HepG2 (cell line): ENCODE measurements around the gene NOA1. TPM values are rescaled to one million over a fixed set of nuclear protein-coding genes. Genes with fewer than 3 reads are reported as not detected.

ENCODE experiments used
- ATAC-seq: fragments of 200-7000 bp; cut with Tn5 transposase; 3 replicates; pipeline ENCODE4 v1.9.1; 2020; ENCODE audit warnings: mild to moderate bottlenecking, moderate library complexity
- BruUV-seq: library from RNA; stranded (reverse); fragments of 400-500 nt; replicated peaks from 2 replicates; lab custom pipeline; 2021; lab: Mats Ljungman, UMichigan
- CTCF ChIA-PET: fragments of 300-600 bp; formaldehyde crosslinking; extraction: SDS; loops from one replicate; lab custom pipeline; 2021; ENCODE audit warnings: low total read pairs, inconsistent platforms, low intra/inter-chr PET ratio; lab: Yijun Ruan, JAX
- POLR2A ChIA-PET: fragments of 350-600 bp; sonication (Branson Sonifier 250); formaldehyde crosslinking; loops from one replicate; lab custom pipeline; 2020; ENCODE audit warnings: antibody characterized with exemption, inconsistent platforms; lab: Yijun Ruan, JAX
- DNase-seq: peaks from one replicate; pipeline ENCODE4 v3.0.0-alpha.2; 2015; ENCODE audit warnings: low spot score
- FAIRE-seq: peaks from 3 replicates; lab custom pipeline; 2011; peaks lifted over from hg19 to GRCh38; lab: Jason Lieb, UNC
- H2AFZ ChIP-seq: one replicate; pipeline ENCODE4 v1.6.1; 2011; ENCODE audit warnings: low read length, inconsistent platforms
- H3K27ac ChIP-seq: fragments of 300-600 bp; 3 replicates; pipeline ENCODE4 v1.8.0; 2011; ENCODE audit warnings: mixed run types, mild to moderate bottlenecking, mixed read lengths, low read length, inconsistent platforms; ENCODE audit not compliant: insufficient read depth; ENCODE audit errors: extremely low read length
- H3K27me3 ChIP-seq, 2 experiments: fragments of 200-600 bp in 1 of 2; 2 replicates in 1 of 2; 3 replicates in 1 of 2; pipeline versions ENCODE4 v1.6.0 to v1.8.0; 2011; ENCODE audit warnings: low read length in 2 of 2, mild to moderate bottlenecking in 2 of 2, moderate library complexity in 2 of 2, inconsistent platforms in 1 of 2; ENCODE audit not compliant: insufficient read depth in 2 of 2, control insufficient read depth in 1 of 2
- H3K36me3 ChIP-seq, 2 experiments: fragments of 200-600 bp in 1 of 2; replicated peaks in 1 of 2; 2 replicates in 1 of 2; 3 replicates in 1 of 2; pipeline versions ENCODE4 v1.5.1 to v1.8.0; 2011; ENCODE audit warnings: low read length in 2 of 2, inconsistent platforms in 1 of 2; ENCODE audit not compliant: insufficient read depth in 2 of 2, control insufficient read depth in 1 of 2
- H3K4me1 ChIP-seq: 2 replicates; pipeline ENCODE4 v1.5.1; 2012; ENCODE audit warnings: low read length, inconsistent platforms; ENCODE audit not compliant: insufficient read depth
- H3K4me2 ChIP-seq: 2 replicates; pipeline ENCODE4 v1.6.0; 2011; ENCODE audit warnings: low read depth, low read length, inconsistent platforms
- H3K4me3 ChIP-seq, 3 experiments: fragments of 200-600 bp in 1 of 3; sonication (generic), shearing (Covaris generic) in 1 of 3; replicated peaks in 1 of 3; 2 replicates each; pipeline ENCODE4 v1.5.1; 2011 to 2016; ENCODE audit warnings: low read length in 3 of 3, inconsistent platforms in 2 of 3, low read depth in 2 of 3, mild to moderate bottlenecking in 2 of 3, control low read depth in 1 of 3, mixed read lengths in 1 of 3; ENCODE audit not compliant: insufficient read depth in 1 of 3
- H3K79me2 ChIP-seq: one replicate; pipeline ENCODE4 v1.6.1; 2011; ENCODE audit warnings: low read length, inconsistent platforms; ENCODE audit not compliant: insufficient read depth
- H3K9ac ChIP-seq: 2 replicates; pipeline ENCODE4 v1.6.0; 2011; ENCODE audit warnings: mild to moderate bottlenecking, low read depth, low read length, inconsistent platforms; ENCODE audit not compliant: insufficient read depth
- H3K9me3 ChIP-seq: 2 replicates; pipeline ENCODE4 v1.5.1; 2012; ENCODE audit warnings: mild to moderate bottlenecking, low read length
- H4K20me1 ChIP-seq: 2 replicates; pipeline ENCODE4 v1.6.0; 2011; ENCODE audit warnings: inconsistent platforms, mild to moderate bottlenecking, low read length, moderate library complexity; ENCODE audit not compliant: insufficient read depth
- ARHGAP35 ChIP-seq: sonication (generic); formaldehyde crosslinking; IDR thresholded peaks from 2 replicates; pipeline ENCODE4 v1.9.0; 2022; ENCODE audit warnings: mild to moderate bottlenecking, inconsistent platforms, moderate library complexity, missing genetic modification reagents, borderline replicate concordance
- ATF6 ChIP-seq: sonication (generic); formaldehyde crosslinking; conservative IDR thresholded peaks from 2 replicates; pipeline ENCODE4 v1.4.0; 2020; ENCODE audit warnings: missing genetic modification reagents
- ETV6 ChIP-seq: sonication (generic); formaldehyde crosslinking; conservative IDR thresholded peaks from 2 replicates; pipeline ENCODE4 v1.4.0; 2020; ENCODE audit warnings: missing genetic modification reagents
- GABPA ChIP-seq, 2 experiments: IDR thresholded peaks; 2 replicates each; pipeline ENCODE4 v1.6.1; 2011 to 2016; ENCODE audit warnings: low read depth in 2 of 2, low read length in 1 of 2, missing biosample characterization in 1 of 2, missing genetic modification characterization in 1 of 2
- GATAD2A ChIP-seq: IDR thresholded peaks from 2 replicates; pipeline ENCODE4 v1.6.1; 2016
- MED8 ChIP-seq: sonication (generic); formaldehyde crosslinking; IDR thresholded peaks from 2 replicates; pipeline ENCODE4 v1.8.1; 2023; ENCODE audit warnings: mild to moderate bottlenecking, missing genetic modification reagents; ENCODE audit not compliant: insufficient replicate concordance
- NR0B2 ChIP-seq: sonication (generic); formaldehyde crosslinking; IDR thresholded peaks from 2 replicates; pipeline ENCODE4 v1.4.0; 2020; ENCODE audit warnings: mild to moderate bottlenecking, missing genetic modification reagents
- ONECUT2 ChIP-seq: sonication (generic); formaldehyde crosslinking; IDR thresholded peaks from 2 replicates; pipeline ENCODE4 v1.4.0; 2020; ENCODE audit warnings: missing genetic modification reagents
- SSRP1 ChIP-seq: IDR thresholded peaks from 2 replicates; pipeline ENCODE4 v1.6.1; 2016; ENCODE audit warnings: control low read depth
- TOPORS ChIP-seq: sonication (generic); formaldehyde crosslinking; IDR thresholded peaks from 2 replicates; pipeline ENCODE4 v1.8.0; 2023; ENCODE audit warnings: mild to moderate bottlenecking, missing genetic modification reagents
- YEATS4 ChIP-seq: sonication (generic); formaldehyde crosslinking; IDR thresholded peaks from 2 replicates; pipeline ENCODE4 v1.4.0; 2020; ENCODE audit warnings: missing genetic modification reagents, borderline replicate concordance
- ZNF530 ChIP-seq: sonication (generic); formaldehyde crosslinking; IDR thresholded peaks from 2 replicates; pipeline ENCODE4 v1.5.0; 2020; ENCODE audit warnings: low read depth, mild to moderate bottlenecking, missing genetic modification reagents
- WGBS: methylation state at CpG from one replicate; pipeline ENCODE4 v1.1.6; 2017; ENCODE audit warnings: low lambda C conversion rate; 5-methylcytosine and 5-hydroxymethylcytosine counted together
- in situ Hi-C: cut with HindIII; loops from 2 replicates; pipeline ENCODE4 v1.10.0; 2017; ENCODE audit warnings: low pct_unique_long_range_greater_than_20kb; ENCODE audit not compliant: extremely low pct_ligation_motif_present
- intact Hi-C: fragments of 100-400 bp; cut with micrococcal nuclease; formaldehyde crosslinking; loops from one replicate; pipeline ENCODE4 v1.10.0; 2022; ENCODE audit not compliant: unreplicated experiment
- polyA plus RNA-seq, 8 experiments: library from polyadenylated mRNA; depleted of rRNA in 3 of 8; stranded (reverse) in 7 of 8; unstranded in 1 of 8; fragments of >200 nt; fragmentation: Illumina TruSeq in 4 of 8; extraction: Trizol in 4 of 8; gene quantifications; 2 replicates each; pipeline versions ENCODE4 v1.2.1 to v1.2.3, GENCODE V29; 2011 to 2016; ENCODE audit warnings: low read depth in 4 of 8, missing spikeins in 1 of 8, mixed read lengths in 1 of 8; ENCODE audit not compliant: insufficient read depth in 1 of 8
- total RNA-seq, 5 experiments: library from RNA; depleted of rRNA; stranded (reverse); fragments of >200 nt; fragmentation: Illumina TruSeq; extraction: Trizol; gene quantifications; 2 replicates each; pipeline ENCODE4 v1.2.3, GENCODE V29; 2016; ENCODE audit warnings: low read depth in 1 of 5
- TF ChIP-seq, protein P1 (sequence below): IDR thresholded peaks from 2 replicates; pipeline ENCODE4 v1.6.1; 2016
- TF ChIP-seq, protein P2 (sequence below): sonication (generic); formaldehyde crosslinking; IDR thresholded peaks from 2 replicates; pipeline ENCODE4 v1.4.0; 2020; ENCODE audit warnings: mild to moderate bottlenecking, low read depth, missing genetic modification reagents
- TF ChIP-seq, protein P3 (sequence below): sonication (generic); formaldehyde crosslinking; IDR thresholded peaks from 2 replicates; pipeline ENCODE4 v1.4.0; 2020; ENCODE audit warnings: mild to moderate bottlenecking, low read depth, missing genetic modification reagents

Gene NOA1
- total and polyA plus RNA-seq, 2 of the 13 experiments (the other 11 are each of a cell fraction or from before 2014, with no cell fraction given) = 17.3 to 19.0 TPM

GRCh38 chr4:56972389-56972788 lies 5.0 kb downstream of the NOA1 start (continued):
- TF ChIP-seq ARHGAP35 (no peak), TOPORS (CRISPR knock-in tag) (no peak), ATF6 (CRISPR knock-in tag) (no peak)
- TF ChIP-seq, protein P1, sequence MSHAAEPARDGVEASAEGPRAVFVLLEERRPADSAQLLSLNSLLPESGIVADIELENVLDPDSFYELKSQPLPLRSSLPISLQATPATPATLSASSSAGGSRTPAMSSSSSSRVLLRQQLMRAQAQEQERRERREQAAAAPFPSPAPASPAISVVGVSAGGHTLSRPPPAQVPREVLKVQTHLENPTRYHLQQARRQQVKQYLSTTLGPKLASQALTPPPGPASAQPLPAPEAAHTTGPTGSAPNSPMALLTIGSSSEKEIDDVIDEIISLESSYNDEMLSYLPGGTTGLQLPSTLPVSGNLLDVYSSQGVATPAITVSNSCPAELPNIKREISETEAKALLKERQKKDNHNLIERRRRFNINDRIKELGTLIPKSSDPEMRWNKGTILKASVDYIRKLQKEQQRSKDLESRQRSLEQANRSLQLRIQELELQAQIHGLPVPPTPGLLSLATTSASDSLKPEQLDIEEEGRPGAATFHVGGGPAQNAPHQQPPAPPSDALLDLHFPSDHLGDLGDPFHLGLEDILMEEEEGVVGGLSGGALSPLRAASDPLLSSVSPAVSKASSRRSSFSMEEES (CRISPR knock-in tag) = no peak

DNA sequence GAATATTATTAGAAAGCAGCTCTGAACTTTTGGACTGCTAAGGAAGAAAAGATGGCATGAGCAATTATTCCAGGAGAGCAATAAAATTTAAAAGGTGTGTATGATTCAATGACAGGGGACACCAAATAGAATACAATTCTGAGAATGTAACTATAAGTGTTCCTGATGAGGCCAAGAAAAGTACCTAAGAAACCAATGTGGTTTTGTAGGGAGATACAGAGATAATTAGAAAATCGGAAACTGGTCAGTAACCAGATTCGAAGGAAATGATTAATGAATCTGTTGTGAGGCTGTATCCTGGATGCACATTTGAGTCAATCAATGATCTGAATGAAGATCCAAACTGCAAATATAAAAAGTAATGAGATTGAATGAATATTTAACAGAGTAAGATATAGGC lies 6.0 kb downstream of the NOA1 start:
- Histone ChIP-seq H3K4me3 (no peak overlapping the region), H3K9ac (no peak overlapping the region)
- POLR2A ChIA-PET = no interaction called here

More for the DNA sequence above, 6.0 kb downstream of the NOA1 start:
- in situ Hi-C loops = no loop called here
- WGBS = 72% methylated on average over 2 of the region's 2 CpGs
- no TSS peak for BruUV-seq
- peaks cover 6% of the 10 kb centered on the region; the same call in 1 of the 2 replicates for H4K20me1 ChIP-seq
- no peaks in the 10 kb centered on the region; a peak in 1 of 5 replicates for H3K27me3 ChIP-seq
- peaks cover 16% of the 10 kb centered on the region for H3K4me1 ChIP-seq
- TF ChIP-seq, protein P2, sequence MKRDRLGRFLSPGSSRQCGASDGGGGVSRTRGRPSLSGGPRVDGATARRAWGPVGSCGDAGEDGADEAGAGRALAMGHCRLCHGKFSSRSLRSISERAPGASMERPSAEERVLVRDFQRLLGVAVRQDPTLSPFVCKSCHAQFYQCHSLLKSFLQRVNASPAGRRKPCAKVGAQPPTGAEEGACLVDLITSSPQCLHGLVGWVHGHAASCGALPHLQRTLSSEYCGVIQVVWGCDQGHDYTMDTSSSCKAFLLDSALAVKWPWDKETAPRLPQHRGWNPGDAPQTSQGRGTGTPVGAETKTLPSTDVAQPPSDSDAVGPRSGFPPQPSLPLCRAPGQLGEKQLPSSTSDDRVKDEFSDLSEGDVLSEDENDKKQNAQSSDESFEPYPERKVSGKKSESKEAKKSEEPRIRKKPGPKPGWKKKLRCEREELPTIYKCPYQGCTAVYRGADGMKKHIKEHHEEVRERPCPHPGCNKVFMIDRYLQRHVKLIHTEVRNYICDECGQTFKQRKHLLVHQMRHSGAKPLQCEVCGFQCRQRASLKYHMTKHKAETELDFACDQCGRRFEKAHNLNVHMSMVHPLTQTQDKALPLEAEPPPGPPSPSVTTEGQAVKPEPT = no peak
- TF ChIP-seq, protein P3, sequence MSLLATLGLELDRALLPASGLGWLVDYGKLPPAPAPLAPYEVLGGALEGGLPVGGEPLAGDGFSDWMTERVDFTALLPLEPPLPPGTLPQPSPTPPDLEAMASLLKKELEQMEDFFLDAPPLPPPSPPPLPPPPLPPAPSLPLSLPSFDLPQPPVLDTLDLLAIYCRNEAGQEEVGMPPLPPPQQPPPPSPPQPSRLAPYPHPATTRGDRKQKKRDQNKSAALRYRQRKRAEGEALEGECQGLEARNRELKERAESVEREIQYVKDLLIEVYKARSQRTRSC (CRISPR knock-in tag) = no peak
- TF ChIP-seq ONECUT2 (CRISPR knock-in tag) (no peak), MED8 (no peak), SSRP1 (CRISPR knock-in tag) (no peak), GATAD2A (CRISPR knock-in tag) (no peak), ETV6 (CRISPR knock-in tag) (no peak), ZNF530 (CRISPR knock-in tag) (no peak), NR0B2 (CRISPR knock-in tag) (no peak), YEATS4 (CRISPR knock-in tag) (no peak), GABPA (IDR thresholded peaks at IDR 0.05; ENCODE audit: low read depth, low read length) (no peak), GABPA (CRISPR knock-in tag; IDR thresholded peaks at IDR 0.05; ENCODE audit: low read depth) (no peak)
- FAIRE-seq (no peak), ATAC-seq (no peak), DNase-seq (no peak)
- CTCF ChIA-PET = no interaction called here
- peaks cover 16% of the 10 kb centered on the region for H3K9me3 ChIP-seq
- H3K27ac ChIP-seq = no peak overlapping the region
- peaks cover 18 to 45% of the 10 kb centered on the region in 2 experiments for H3K36me3 ChIP-seq
- H2AFZ ChIP-seq = no peak overlapping the region
- H3K79me2 ChIP-seq = peaks cover 23% of the 10 kb centered on the region
- H3K4me2 ChIP-seq = no peak overlapping the region
- intact Hi-C loops = no loop called here
